ENCODE data around the gene HEATR5B.

GRCh38 chr2:36952748-36953197 is 131.4 kb downstream of the HEATR5B start:
- TF ChIP-seq CTCF (IDR thresholded peaks at IDR 0.05) (no peak), POLR2A (IDR thresholded peaks at IDR 0.05) (no peak)
